Renal cortex interstitium (tissue), 11 donors: ENCODE results near the gene CACNG7. TPM values are rescaled to one million over a fixed set of nuclear protein-coding genes. Genes with fewer than 3 reads are reported as not detected.

ENCODE experiments used
- DNase-seq, 11 donors: peaks; one replicate each; pipeline ENCODE4 v3.0.0-alpha.2; 2013; ENCODE audit warnings: low read depth in 9 of 11, low spot score in 4 of 11; ENCODE audit errors: extremely low read depth in 1 of 11
- polyA plus RNA-seq, 3 donors: library from polyadenylated mRNA; unstranded; fragments of 120-200 nt; gene quantifications; one replicate each; pipeline ENCODE4 v1.2.1, GENCODE V29; 2013; ENCODE audit not compliant: insufficient read length in 3 of 3

The CACNG7 gene
- polyA plus RNA-seq, 3 donors = 0.23 to 1.0 (median 0.45) TPM

DNA sequence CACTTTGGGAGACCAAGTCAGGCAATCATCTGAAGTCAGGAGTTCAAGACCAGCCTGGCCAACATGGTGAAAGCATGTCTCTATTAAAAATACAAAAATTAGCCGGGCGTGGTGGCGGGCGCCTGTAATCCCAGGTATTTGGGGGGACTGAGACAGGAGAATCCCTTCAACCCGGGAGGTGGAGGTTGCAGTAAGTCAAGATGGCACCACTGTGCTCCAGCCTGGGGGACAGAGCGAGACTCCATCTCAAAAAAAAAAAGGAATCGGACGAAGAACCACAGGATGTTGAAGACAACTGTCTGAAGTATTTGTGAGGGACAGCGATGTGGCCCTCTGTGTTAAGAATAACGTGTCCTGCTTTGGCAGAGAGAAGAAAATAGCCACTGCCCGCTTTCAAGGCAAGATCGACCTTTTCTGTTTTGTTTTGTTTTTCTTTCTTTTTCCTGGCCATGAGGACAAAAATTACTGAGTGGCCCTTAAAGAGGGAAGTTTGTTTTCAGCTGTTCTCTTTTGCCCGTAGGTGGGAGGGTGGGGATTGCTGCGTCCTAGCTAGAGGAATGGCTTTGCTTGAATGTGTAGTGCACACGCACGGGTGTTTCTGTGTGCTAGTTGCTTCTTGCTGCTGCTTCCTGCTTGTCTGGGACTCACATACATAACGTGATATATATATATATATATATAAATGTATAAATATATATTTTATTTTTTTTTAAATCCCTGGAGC is 33.3 kb upstream of the CACNG7 start:
- DNase-seq = no peak

DNA sequence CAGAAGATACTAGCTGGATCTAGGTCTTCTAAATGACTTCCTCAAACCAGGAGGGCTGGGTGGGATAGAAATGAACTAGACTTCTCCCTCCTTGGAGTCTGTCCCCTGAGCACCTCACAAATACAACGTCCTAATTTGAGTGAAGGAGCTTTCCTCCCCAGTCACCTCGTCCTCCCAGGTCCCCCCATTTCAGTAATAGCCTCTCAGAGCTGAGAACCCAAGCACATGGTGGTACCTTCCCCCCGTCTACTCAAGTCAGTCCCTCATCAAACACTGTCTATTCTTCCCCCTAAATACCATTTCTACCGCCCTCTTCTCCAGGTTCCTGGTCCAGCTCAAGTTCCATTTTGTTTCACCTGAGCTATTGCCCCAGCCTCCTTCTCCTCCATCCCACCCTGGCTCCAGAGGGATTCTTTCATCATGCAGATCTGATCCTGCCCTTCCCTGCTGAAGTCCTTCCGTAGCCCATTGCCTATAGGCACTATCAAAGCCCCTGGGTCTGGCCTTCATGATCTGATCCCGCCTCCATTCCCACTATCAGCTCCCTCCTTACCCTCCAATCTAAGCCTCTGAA is 32.3 kb upstream of the CACNG7 start:
- no peak for DNase-seq

DNA sequence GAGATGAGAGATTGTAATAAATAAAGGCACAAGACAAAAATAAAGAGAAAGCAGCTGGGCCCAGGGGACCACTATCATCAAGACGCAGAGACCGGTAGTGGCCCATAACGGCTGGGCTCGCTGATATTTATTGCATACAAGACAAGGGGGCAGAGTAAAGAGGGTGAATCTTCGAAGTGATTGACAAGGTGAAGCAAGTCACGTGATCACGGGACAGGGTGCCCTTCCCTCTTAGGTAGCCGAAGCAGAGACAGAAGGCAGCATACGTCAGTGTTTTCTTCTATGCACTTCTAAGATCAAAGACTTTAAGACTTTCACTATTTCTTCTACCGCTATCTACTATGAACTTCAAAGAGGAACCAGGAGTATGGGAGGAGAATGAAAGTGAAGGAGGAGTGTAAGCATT is 31.7 kb upstream of the CACNG7 start:
- DNase-seq = no peak

DNA sequence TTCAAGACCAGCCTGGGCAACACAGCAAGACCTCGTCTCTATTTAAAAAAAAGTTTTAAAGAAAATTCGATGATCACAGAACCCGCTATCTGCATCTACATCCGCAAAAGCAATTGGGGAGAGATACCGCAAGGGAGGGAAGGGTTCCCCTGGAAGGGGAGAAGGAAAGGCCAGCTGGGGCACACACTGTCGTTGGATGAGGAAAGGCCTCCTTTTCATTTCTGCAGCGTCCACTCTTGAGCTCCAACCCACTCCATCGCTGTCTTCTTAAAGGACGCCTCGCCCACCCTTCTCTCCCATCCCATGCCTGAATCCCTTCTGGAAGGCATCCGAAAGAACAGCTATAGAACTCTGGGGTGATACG is 30.3 kb upstream of the CACNG7 start:
- no peak for DNase-seq

DNA sequence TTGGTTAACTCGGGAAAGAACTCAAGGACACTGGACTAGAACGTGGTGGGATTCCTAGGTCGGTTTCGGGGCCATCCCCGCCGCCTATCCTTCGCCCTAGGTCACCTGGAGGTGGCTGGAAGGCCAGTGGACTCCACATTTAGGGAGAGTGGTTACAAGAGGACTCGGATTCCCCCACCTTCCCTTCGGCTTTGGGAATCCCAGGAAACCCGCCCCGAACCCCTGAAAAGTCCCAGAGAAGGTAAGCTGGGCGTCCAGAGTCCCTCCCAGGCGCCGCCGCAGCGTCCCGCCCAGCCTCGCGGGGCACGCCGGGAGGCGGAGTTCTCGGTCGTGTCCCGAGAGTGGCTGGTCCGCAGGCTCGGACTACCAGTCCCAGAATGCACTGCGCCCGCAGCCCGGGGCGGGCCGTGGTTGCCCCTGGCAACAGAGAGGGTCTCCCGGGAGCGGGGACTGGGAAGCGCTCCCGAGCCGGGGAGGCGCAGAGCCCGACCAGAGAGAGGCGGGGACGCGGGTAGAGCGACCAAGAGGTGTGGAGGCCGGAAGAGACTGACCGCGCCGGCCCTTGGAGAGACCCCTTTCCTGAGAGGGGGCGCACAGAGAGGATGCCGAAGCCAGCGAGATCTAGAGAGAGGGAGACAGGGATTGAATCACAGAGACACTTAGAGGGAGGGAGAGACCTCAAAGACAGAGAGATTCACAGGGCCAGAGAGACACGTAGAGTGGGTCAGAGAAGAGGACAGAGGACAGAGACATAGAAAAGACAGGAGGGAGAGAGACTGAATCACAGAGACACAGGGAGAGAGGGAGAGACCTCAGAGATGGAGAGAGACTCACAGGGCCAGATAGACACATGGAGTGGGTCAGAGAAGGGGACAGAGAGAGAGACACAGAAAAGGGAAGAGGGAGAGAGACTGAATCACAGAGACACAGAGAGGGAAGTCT is 29.7 kb upstream of the CACNG7 start:
- DNase-seq = peak; percentile 89 to 97 (median 94)

DNA sequence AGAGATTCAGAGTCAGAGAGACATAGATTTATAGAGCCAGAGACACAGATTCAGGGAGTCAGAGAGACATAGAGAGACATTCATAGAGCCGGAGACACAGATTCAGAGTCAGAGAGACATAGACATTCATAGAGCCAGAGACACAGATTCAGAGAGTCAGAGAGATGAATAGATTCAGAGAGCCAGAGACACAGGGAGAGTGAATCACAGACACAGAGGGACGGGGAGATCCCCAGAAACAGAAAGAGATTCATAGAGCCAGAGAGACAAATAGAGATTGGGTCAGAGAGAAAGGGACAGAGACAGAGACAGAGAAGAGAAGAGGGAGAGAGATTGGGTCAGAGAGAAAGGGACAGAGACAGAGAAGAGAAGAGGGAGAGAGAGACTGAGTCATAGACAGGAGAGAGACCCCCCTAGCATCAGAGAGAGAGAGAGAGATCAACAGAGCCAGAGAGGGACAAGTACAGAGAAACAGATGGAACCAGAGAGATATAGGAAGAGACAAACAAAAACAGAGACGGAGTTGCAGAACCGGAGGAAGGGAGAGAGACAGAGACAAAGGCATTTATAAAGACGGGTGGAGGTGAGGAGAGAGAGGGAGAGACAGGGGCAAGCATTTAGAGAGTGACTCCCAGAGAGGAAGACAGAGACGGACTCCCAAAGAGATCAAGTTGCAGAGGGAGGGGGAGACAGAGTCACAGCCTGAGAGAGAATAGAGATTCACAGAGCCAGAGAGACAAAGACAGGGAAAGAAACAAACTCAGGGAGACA is 28.2 kb upstream of the CACNG7 start:
- DNase-seq = no peak

DNA sequence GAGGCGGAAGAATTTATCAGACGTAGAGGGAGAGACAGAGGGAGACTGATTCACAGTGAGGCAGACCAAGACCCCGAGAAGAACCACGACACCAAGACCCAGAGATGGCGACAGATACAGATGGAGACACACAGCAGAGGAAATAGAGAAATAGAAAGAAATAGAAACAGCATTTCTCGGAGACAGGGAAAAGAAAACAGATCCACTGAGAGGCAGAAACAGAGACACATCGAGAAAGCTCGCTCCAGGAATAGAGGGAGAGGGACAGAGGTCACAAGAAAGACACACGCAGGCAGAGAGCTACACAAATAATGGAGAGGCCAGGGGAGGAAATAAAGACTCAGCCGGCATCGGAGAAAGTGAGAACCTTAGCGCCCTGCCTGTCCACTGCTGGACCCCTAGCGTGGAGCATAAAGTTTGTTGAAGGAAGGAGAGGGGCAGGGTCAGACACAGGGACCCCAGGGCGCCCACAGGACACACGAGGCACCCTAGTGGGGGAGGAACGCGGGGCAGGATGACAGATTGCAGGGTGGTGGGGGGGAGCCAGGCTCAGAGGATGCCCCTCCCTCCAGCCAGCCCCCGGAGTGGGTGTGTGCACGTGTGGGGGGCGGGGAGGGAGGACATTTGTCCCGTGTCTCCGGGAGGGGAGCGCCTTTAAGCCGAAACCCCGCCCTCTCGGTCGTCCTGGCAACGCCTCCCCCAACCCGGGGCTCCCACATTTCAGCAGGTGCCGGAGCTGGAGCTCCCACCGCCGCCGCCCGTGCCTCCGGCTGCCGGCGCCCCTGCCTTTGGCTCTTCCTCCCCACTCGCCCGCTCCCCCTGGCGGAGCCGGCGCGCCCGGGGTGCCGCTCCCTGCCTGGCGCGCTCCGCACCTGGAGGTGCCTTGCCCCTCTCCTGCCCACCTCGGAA is 27.3 kb upstream of the CACNG7 start, which contains the start of gene PRKCG:
Gene PRKCG, plus strand, starts transcription at position 716 of the 909 bp plus-strand sequence. CDS start 298 bp downstream, outside the sequence.
- DNase-seq = peak in 1 of 11 donors; percentile 35

DNA sequence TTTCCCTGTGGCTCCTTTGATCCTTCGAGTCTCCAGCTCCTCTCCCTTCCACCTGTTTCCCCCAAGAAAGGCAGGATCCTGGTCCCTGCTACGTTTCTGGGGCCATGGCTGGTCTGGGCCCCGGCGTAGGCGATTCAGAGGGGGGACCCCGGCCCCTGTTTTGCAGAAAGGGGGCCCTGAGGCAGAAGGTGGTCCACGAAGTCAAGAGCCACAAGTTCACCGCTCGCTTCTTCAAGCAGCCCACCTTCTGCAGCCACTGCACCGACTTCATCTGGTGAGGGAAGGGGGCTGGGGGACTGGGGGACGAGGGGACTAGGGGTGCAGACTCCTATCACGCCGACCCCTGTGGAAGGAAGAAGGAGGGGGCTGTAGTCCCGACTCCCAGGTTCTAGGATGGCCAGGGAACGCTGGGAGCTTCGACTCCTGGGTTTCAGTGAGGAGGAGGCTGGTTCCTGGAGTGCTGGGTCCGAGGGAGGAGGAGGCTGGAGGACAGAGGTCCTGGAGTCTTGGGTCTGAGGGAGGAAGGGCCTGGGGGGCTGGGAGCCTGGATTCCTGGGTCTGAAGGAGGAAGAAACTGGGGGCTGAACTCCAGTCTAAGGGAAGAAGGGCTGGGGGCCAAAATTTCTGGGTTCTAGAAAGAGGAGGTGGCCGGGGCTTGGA is 26.6 kb upstream of the CACNG7 start:
- no peak for DNase-seq

DNA sequence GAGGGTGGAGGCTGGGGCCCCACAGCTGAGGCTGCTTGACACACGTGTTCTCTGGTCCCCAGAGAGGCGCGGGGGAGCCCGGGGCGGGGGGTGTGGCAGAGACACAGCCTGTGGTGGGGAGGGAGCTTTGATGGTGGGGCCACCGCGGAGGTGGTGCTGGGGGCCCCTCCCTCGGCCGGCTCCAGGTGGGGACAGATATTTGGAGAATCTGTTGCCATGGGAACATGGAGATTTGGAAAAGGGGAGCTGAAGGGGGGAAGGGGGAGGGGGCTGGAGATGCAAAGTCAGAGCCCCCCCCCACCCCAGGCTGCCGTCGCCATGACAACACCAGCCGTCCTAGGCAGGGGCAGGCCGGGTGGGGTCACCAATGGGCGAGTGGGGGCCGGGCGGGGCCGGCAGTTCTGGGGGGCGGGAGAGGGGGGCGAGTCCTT is 25.8 kb upstream of the CACNG7 start:
- DNase-seq = no peak

DNA sequence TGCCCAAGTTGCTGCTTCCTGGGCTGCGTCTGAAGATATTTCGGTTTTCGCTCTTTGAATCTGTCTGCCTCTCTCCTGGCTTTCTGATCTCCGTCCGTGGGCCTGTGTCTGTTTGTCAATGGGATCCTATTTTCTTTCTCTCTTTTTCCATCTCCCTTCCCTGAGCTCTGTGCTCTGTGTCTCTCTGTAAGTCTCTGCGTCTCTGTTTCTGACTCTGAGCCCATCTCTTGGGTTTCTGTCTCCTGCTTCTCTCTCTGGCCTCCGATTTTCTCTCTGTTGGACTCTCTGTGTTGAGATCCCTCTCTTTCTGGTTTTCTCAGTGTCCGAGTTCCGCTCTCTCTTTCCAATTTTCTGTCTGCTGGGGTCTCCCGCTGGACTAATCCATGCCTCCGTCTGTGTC is 25.3 kb upstream of the CACNG7 start:
- DNase-seq = no peak

DNA sequence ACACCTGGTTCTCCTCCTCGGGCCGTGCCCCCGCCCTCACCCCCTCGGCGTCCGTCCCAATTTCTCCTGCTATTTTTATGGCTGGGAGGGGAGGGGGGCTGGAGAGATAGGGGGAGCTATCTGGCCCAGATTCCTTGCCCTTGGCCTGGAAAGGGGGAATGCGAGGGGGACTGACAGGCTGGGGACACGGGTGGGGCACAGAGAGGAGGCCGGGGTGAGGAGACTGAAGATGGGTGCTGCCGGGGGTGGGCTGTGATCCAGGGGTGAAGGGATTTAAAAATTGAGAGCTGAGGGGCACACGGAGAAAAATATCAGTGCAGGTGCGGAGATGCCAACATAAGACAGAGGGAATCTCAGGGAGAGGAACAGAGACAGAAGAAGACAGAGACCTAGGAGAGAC is 24.8 kb upstream of the CACNG7 start:
- DNase-seq = no peak

DNA sequence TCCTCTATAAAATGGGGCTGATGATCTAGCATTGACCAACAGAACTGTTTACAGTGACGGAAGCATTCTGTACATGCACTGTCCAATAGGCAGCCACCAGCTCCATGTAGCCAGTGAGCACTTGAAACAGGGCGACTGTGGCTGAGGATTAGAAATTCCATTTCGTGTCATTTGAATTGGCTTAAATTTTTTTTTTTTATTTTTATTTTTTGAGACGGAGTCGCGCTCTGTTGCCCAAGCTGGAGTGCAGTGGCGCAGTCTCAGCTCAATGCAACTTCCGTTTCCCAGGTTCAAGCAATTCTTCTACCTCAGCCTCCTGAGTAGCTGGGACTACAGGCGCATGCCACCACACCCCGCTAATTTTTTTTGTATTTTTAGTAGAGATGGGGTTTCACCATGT is 24.0 kb upstream of the CACNG7 start:
- DNase-seq = no peak

DNA sequence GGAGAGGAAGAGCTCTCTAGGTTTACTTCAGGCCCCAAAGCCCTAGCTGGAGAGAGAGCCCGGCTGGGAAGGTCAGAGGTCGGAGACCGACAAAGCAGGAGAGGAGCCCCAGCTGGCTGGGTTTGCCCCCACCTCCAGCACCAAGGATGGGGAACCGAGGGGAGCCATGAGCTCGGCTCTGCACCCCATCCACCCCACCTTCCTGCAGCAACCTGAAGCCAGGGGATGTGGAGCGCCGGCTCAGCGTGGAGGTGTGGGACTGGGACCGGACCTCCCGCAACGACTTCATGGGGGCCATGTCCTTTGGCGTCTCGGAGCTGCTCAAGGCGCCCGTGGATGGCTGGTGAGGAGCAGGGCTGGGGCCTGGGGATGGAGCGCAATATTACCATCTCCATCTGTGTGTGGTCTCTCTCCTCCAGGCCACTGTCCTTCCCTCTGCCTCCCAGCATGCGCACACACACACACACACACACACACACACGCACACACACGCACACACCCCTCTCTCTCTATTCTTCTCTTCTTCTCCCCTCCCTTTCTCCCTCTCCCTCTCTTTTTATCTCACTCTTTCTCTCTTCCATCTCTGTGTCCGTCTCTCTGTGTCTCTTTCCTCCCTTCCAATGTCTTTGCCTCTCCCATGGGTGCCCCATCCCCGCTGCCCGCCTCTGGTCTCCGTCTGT is 16.6 kb upstream of the CACNG7 start:
- no peak for DNase-seq

DNA sequence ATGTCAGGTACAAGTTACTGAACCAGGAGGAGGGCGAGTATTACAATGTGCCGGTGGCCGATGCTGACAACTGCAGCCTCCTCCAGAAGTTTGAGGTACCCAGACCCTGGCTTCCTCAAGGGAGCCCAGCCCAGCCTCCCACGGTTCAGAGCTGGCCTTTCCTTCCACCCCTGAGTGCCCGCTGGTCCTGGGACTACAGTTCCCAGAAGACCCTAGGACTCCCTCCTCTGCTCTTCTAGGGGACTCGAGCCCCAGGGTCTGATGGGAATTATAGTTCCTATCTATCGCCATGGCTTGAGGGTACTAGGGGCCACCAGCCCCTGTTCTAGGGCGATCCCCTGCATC is 16.1 kb upstream of the CACNG7 start:
- no peak for DNase-seq

DNA sequence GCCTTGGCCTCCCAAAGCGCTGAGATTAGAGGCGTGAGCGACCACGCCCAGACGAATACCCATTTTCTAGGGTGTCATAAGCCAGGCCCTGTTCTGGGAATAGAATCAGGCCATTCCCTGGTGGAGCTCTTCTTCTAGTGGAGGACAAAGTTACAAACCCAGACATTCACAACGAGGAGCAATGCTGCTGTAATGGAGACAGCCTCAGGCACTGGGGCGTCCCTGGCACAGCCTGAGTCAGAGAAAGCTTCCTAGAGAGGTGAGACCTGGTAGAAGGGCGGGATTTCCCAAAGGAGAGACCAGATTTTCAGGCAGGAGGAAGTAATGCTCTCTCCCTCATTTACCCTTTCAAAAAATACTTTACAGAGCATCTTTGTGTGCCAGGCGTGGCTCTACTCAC is 14.4 kb upstream of the CACNG7 start:
- no peak for DNase-seq

DNA sequence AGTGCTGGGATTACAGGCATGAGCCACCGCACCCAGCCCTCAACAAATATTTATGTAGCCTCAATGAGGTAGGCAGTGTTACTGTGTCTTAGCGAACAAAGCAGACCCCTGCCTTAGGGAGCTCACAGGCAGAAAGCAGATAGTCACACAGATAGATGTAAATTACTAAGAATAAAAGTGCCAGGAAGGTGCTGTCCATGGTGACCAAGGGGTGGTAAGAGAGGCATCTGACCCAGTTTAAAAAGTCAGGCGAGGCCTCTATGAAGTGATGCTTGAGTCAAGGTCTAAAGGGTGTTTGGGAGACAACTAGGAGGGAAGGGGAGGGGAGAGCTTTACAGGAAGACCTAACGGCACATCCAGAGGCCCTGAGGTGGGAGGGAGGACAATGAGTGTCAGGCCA is 12.4 kb upstream of the CACNG7 start:
- DNase-seq = no peak

DNA sequence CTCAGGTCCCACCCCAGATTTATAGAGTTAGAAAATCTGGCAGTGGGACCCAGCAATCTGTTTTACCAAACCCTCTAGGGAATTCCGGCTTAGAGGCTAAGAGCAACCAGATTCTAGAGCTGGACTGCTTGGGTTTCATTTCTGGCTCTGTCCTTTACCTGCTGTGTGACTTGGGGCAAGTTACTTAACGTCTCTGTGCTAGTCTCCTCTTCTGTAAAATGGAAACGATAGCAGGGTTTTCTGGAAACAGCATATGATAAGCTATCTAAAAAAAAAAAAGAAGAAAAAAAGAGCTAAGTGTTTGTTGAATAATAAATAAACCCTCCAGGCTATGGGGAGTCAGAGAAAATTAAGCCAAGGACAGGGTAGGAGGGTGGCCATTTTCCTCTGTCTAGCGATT is 11.6 kb upstream of the CACNG7 start:
- no peak for DNase-seq
